ENCODE results near the gene OR2D3. TPM values are rescaled to one million over a fixed set of nuclear protein-coding genes. Genes with fewer than 3 reads are reported as not detected.
"Not testable (repeated sequence)": the region's sequence is repeated elsewhere in the genome, so short reads cannot be mapped to it uniquely, and the experiment has no call there.

Gene OR2D3
- total and polyA plus RNA-seq, 9 of the 15 experiments (the other 6 are each of a cell fraction or from before 2014, with no cell fraction given): 0.42 TPM; not detected in 8

DNA sequence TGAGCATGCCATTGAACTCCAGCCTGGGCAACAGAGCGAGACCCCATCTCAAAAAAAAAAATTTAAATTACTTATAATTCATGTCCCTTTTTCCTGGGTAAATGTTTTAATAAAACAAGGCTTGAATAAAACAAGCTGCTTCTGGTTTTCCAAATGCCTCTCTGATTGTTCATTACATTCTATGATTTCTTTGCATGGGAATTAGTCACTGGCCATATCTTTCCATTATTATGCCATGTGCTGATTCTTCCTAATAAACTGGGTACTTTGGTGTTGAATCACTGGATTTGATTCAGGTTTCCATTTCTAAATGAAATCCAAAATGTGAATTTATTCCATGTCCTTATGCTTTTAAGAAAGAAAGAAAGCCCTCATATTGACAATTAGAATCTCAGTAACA is 48.0 kb downstream of the OR2D3 start:
- H3K9me1 ChIP-seq (ENCODE audit: control insufficient read depth, insufficient read depth, low read length): no peaks in the 10 kb centered on the region
- H2AFZ ChIP-seq (ENCODE audit: low read depth, low read length): no peak overlapping the region
- H3K4me3 ChIP-seq: no peak overlapping the region
- CTCF ChIA-PET (ENCODE audit: low intra/inter-chr PET ratio): no interaction called here
- POLR2A ChIA-PET: interaction anchor here (0.7 to 1.2 kb wide), 3 partner anchors 30 to 84 kb away, joined by 3 read pairs; no protein-coding TSS in a partner anchor
- H3K36me3 ChIP-seq (ENCODE audit: control insufficient read depth, insufficient read depth, low read length): no peaks in the 10 kb centered on the region
- TF ChIP-seq, protein P1, sequence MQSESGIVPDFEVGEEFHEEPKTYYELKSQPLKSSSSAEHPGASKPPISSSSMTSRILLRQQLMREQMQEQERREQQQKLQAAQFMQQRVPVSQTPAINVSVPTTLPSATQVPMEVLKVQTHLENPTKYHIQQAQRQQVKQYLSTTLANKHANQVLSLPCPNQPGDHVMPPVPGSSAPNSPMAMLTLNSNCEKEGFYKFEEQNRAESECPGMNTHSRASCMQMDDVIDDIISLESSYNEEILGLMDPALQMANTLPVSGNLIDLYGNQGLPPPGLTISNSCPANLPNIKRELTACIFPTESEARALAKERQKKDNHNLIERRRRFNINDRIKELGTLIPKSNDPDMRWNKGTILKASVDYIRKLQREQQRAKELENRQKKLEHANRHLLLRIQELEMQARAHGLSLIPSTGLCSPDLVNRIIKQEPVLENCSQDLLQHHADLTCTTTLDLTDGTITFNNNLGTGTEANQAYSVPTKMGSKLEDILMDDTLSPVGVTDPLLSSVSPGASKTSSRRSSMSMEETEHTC (IDR thresholded peaks at IDR 0.05): no peak
- TF ChIP-seq HNRNPL (IDR thresholded peaks at IDR 0.05; ENCODE audit: low read depth, low read length) (no peak), ZNF589 (CRISPR knock-in tag; IDR thresholded peaks at IDR 0.05; ENCODE audit: low read depth) (no peak), CCNT2 (IDR thresholded peaks at IDR 0.05; ENCODE audit: borderline replicate concordance, extremely low read depth, insufficient read length, low read depth, low read length) (no peak), EP400 (IDR thresholded peaks at IDR 0.05) (no peak), CBX1 (IDR thresholded peaks at IDR 0.05; ENCODE audit: low read depth) (no peak), THRA (IDR thresholded peaks at IDR 0.05) (no peak), PYGO2 (tag; IDR thresholded peaks at IDR 0.05) (no peak), NR2C1 (IDR thresholded peaks at IDR 0.05) (no peak), NR2C1 (tag; IDR thresholded peaks at IDR 0.05) (no peak), ZNF232 (CRISPR knock-in tag; IDR thresholded peaks at IDR 0.05) (no peak), U2AF1 (optimal IDR thresholded peaks at IDR 0.05; ENCODE audit: low read depth, low read length) (no peak)
- TF ChIP-seq, protein P2, sequence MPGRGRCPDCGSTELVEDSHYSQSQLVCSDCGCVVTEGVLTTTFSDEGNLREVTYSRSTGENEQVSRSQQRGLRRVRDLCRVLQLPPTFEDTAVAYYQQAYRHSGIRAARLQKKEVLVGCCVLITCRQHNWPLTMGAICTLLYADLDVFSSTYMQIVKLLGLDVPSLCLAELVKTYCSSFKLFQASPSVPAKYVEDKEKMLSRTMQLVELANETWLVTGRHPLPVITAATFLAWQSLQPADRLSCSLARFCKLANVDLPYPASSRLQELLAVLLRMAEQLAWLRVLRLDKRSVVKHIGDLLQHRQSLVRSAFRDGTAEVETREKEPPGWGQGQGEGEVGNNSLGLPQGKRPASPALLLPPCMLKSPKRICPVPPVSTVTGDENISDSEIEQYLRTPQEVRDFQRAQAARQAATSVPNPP (IDR thresholded peaks at IDR 0.05; ENCODE audit: borderline replicate concordance, insufficient read depth, insufficient read length): no peak
- no peaks in the 10 kb centered on the region for H3K27me3 ChIP-seq (ENCODE audit: control insufficient read depth in 2 of 2, insufficient read depth in 2 of 2, low read length in 2 of 2)
- H3K79me2 ChIP-seq (ENCODE audit: control insufficient read depth, insufficient read depth, low read length): no peaks in the 10 kb centered on the region
- DNase-seq (ENCODE audit: extremely low read depth in 1 of 4, low spot score in 3 of 4) (no peak), ATAC-seq (no peak), FAIRE-seq (no peak)
- H3K9ac ChIP-seq (ENCODE audit: insufficient read depth in 1 of 2, low read depth in 2 of 2, low read length in 2 of 2): no peak overlapping the region
- no peaks in the 10 kb centered on the region for H4K20me1 ChIP-seq (replicated peaks; ENCODE audit: control insufficient read depth, insufficient read depth, low read length)
- intact Hi-C loops (cut with micrococcal nuclease) (no loop called here), in situ Hi-C loops (cut with MboI) (no loop called here)
- H3K9me3 ChIP-seq (replicated peaks; ENCODE audit: control insufficient read depth, insufficient read depth, low read depth, low read length): no peaks in the 10 kb centered on the region
- H3K27ac ChIP-seq (ENCODE audit: extremely low read depth, low read depth, low read length): no peak overlapping the region
- no TSS peak for BruUV-seq (replicated peaks)
- H3K4me2 ChIP-seq (ENCODE audit: insufficient read depth, low read length): no peak overlapping the region
- H3K4me1 ChIP-seq (replicated peaks in 1 of 2; ENCODE audit: control insufficient read depth in 2 of 2, insufficient read depth in 2 of 2, low read length in 2 of 2): no peaks in the 10 kb centered on the region; a peak in 1 of 5 replicates
- WGBS (ENCODE audit: insufficient coverage, low coverage, missing lambda C conversion rate): 100% methylated on average over 1 of the region's 1 CpG

- H3K4me1 ChIP-seq (replicated peaks in 1 of 2; ENCODE audit: control insufficient read depth in 2 of 2, insufficient read depth in 2 of 2, low read length in 2 of 2); CTCF ChIA-PET (ENCODE audit: low intra/inter-chr PET ratio): not testable (repeated sequence)
Observed at GRCh38 chr11:6969854-6970253, 49.1 kb downstream of the OR2D3 start.

More at GRCh38 chr11:6969854-6970253, 49.1 kb downstream of the OR2D3 start:
- POLR2A ChIA-PET: interaction anchor here (0.7 to 1.1 kb wide), 2 partner anchors 29 to 85 kb away, joined by 3 read pairs; no protein-coding TSS in a partner anchor
- H4K20me1 ChIP-seq (replicated peaks; ENCODE audit: control insufficient read depth, insufficient read depth, low read length); H3K36me3 ChIP-seq (ENCODE audit: control insufficient read depth, insufficient read depth, low read length); ATAC-seq; BruUV-seq (replicated peaks); intact Hi-C loops (cut with micrococcal nuclease); H3K9me1 ChIP-seq (ENCODE audit: control insufficient read depth, insufficient read depth, low read length); in situ Hi-C loops (cut with MboI); H3K27me3 ChIP-seq (ENCODE audit: control insufficient read depth in 2 of 2, insufficient read depth in 2 of 2, low read length in 2 of 2); H3K27ac ChIP-seq (ENCODE audit: extremely low read depth, low read depth, low read length); H3K79me2 ChIP-seq (ENCODE audit: control insufficient read depth, insufficient read depth, low read length); FAIRE-seq; H3K9ac ChIP-seq (ENCODE audit: insufficient read depth in 1 of 2, low read depth in 2 of 2, low read length in 2 of 2); H3K9me3 ChIP-seq (replicated peaks; ENCODE audit: control insufficient read depth, insufficient read depth, low read depth, low read length); H2AFZ ChIP-seq (ENCODE audit: low read depth, low read length); H3K4me3 ChIP-seq; H3K4me2 ChIP-seq (ENCODE audit: insufficient read depth, low read length): not testable (repeated sequence)
- DNase-seq (ENCODE audit: extremely low read depth in 1 of 4, low spot score in 3 of 4): peak in 1 of 4 experiments; percentile 5
- WGBS (ENCODE audit: insufficient coverage, low coverage, missing lambda C conversion rate): 48% methylated on average over 4 of the region's 4 CpGs
